ENCODE results near the gene GIPC1.

Gene GIPC1

DNA sequence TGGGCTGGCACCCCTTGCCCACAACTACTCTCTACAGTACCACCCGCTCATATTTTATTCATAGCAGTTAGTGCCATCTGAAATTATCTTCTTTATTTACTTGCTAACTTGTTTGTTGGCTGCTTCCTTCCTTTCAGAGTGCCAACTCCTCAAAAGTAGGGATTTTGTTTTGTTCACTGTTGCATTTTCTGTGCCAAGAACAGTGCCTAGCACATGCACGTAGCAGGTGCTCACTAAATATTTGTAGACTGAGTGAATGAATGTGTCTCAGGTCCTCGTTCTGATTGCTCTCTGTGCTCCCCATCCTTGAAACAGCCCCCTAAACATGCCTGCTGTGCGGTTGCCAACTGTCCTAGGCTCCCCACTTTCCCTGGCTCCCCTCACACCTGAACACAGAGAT is 1.5 kb downstream of the GIPC1 start:
- no peak for FAIRE-seq

DNA sequence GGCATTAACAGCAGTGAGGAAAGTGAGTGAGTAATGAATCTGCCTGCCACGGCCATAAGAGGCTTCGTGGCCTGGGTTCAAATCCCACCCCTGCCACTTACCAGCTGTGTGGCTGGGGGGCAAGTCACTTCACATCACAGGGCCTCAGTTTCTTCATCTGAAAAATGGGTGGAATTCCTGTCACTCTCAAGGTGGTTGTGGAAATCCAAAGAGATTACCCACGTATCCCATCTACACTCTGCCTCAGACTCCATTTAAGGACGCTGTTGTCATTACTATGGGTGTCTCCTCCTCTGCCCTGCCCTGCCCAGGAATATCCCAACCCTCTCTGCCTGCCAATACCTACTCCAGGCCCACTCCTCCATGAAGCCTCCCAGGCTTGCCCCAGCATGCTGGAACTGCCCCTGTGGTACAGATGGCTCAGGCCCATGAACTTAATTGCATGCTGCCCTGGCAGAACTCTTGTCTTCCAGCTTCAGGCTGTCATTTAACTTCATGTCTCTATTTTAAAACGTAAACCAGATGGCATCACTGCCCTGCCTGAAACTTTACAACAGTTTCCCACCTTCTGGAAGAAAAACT is 3.1 kb downstream of the GIPC1 start:
- no peak for FAIRE-seq

DNA sequence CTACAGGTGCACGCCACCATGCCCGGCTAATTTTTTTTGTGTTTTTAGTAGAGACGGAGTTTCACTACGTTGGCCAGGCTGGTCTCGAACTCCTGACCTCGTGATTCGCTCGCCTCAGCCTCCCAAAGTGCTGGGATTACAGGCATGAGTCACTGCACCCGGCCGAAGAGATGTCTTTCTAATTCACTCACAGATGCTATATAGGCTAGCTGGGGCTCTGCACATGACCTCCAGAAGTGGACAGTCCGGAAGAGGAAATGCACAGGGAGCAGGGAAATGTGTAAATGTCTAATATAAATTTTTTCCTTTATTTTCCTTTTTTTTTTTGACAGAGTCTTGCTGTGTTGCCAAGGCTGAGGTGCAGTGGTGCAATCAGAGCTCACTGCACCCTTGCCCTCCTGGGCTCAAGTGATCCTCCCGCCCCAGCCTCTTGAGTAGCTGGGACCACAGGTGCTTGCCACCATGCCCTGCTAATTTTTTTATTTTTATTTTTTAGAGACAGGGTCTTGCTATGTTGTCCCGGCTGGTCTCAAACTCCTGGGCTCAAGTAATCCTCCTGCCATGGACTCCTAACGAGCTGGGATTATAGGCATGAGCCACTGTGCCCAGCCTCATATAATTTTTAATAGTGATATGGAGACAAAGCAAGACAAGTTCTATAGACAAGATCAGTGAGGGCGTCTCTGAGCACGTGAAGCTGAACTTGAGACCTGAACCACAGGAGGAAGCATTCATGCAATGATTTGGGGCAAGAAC is 8.4 kb downstream of the GIPC1 start:
- no peak for FAIRE-seq

DNA sequence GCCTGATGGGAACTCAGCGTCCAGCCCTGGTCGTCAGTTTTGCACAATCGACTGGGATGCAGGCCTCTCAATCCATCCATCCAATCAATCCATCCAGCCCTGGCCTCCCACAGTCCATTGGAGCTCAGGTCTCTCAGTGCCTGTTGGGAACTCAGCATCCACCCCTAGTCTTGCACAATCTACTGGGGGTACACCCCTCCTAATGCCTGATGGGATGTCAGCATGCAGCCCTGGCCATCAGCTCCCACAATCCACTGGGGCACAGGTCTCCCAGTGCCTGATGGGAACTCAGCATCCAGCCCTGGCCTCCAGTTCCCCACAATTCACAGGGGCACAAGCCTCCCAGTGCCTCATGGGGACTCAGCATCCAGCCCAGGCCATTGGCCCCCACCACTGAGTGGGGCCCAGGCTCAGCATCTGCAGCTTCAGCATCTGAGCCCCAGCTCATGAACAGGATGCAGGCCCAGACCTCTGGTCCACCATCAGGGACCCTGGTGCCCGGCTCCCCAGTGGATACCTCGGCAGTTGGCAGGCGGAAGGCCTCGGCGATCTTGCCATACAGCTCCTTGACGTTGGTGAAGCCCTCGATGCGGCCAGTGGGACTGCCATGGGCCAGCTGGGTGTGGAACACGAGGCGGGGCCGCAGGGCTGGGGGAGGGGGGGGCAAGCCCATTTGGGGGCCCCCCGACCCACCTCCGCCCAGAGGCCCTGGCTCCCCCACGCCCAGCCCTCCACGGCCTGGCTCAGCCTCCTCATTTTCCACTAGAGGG is 13.6 kb downstream of the GIPC1 start:
- no peak for FAIRE-seq

DNA sequence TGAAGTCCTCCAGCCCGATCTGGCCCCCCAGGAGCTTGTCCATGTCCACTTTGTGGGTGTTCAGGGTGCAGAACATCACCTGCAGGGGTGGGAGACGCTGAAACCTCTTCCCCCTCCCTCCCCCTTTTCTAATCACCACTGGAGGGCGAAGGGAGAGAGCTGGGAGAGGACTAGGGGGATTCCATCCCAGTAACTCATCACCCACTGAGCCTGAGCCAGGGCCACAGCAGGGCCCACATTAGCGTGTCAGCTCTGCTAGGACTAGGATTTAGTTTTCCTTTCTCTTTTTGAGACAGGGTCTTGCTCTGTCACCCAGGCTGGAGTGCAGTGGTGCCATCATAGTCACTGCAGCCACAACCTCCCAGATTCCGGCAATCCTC is 15.2 kb downstream of the GIPC1 start:
- FAIRE-seq: no peak

DNA sequence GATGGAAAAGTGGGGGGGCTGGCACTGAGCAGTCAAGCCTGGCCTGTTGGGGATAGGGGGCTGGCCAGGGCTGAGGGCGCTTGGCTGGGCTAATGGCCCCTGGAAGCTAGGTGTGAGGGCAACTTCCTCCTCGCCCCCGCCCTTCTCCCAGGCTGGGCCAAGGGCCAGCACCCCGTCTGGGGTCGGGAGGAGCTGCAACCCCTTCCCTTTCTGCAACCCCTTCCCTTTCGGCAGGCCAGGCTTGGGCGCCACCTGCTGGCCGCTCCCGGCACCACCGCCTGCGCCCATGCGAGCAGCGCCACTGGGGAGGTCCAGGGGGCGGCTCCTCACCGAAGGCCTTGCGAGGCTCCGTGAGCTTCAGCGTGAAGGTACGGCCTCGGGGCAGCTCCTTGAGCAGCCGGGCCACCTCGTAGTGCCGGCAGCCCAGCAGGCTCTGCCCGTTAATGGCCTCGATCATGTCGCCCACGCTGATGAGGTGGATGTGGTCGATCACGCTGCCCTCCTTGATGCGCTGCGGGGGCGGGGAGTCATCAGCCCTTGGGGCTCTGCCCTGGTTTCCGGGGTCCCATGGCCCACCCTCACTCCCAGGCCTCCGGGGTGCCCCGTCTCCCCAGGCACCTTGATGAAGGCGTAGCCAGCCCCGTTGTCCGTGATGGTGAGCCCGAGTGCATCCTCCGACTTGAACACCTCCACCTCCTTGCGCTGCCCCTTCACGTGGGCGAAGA is 15.8 kb downstream of the GIPC1 start:
- no peak for FAIRE-seq

DNA sequence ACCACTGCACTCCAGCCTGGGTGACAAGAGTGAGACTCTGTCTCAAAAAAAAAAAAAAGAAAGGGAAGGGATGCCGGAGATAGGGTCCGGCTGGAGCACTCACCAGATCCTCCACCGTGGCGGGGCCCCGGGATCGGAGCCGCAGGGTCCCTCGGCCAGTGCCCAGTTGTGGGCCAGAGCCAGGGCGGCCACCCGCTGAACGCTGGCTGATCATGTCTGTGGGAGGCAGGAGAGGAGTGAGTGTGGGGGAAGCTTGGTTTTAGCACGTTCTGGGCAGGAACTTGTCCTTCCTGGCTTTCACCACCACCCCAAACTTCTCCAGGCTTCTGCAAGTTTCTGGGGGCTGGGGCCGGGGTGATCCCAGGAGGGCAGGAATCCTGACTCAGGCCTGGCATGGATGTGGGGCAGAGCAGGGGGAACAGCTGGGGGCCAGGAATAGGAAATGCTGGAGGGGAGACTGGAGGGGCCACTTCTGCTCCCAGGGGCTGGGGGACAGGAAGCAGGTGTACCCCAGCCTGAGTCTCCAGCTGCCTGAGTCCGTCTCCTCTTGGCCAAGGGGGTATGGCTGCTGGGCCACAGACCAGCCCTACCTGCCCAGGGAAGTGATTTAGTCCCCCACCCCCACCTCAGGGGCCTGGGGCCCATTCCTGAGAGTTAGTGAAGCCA is 16.5 kb downstream of the GIPC1 start:
- FAIRE-seq: no peak

DNA sequence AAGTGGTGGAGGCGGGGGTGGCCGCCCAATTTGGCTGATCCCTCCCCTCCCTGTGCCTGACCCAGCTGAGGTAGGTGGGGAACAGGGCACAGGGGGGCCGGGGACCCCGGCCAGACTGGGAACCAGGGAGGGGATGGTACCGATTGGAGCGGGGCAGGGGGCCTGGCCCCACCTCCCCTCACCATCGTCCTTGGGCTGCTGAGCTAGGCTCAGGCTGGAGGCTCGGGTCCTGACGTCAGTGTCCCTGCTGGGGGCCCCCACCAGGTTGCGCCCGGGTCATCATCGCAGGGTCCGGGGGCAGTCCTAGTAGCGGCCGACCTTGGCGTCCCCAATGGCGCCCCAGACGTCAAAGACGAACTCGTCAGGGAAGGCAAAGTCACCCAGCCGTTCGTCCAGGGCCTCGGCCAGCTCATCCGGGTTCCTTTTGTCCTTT is 17.8 kb downstream of the GIPC1 start:
- FAIRE-seq: no peak

DNA sequence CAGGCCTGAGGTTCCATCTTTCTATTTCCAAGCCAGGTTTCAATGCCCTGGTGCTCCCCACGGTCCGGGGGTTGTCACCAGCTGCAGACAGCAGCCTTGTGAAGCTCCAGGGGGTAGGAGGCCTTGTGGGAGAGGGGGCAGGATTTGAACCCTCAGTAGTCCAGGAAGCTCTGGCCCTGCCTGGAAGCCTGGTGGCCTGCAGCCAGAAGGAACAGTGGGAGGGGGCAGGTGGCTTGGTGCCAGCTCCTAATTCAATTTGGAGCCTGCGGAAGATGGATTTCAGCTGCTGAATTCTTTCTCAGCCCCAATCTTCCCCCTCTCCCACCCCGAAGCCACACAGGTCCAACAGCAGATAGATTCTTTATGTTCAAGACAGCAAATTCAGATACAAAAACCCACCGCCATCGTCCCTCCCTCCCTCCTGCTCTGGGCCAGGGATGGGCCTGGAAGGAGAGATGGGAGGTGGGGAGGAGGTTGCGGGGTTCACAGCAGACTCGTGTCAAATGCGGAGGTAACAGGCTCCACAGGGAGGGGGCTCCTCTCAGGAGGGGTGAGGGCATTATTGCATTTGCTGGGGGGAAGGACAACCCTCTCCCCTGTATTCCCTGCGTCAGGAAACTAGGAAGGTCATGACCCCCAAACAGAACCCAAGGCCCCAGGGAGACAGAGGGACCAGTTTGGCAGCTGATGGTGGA is 18.4 kb downstream of the GIPC1 start:
- FAIRE-seq: no peak

DNA sequence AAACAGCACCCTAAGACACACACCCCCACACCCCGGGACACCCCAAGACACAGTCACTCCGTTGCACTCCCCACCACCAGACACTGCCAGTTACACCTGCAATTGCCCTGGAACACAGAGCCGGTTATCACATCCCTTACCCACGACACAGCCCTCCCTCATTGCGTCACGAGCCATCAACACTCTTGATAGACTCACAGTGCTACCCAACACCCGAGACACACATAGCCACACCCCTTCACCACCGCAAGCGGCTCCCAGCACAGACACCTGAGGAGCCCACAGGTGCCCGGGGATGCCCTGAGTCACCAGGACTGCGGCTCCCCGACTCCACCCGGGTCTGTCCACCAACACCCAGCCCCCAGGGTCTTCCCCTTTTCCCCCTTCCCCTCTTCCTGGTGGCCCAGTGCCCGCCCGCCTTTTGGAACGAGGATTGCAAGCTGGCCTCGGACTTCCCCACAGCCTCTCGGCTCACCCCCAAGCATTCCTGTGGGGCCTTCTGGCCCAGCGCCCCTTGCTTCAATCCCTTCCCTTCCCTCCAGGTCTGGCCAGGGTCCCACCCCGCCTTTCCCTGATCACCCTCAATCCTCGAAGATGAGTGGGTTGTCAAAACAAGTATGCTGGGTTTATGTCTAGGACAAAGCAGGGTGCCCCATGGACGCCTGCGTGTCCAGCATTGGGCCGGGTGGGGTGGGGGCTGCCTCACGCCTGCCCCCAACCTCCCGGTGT is 19.1 kb downstream of the GIPC1 start:
- FAIRE-seq: no peak

DNA sequence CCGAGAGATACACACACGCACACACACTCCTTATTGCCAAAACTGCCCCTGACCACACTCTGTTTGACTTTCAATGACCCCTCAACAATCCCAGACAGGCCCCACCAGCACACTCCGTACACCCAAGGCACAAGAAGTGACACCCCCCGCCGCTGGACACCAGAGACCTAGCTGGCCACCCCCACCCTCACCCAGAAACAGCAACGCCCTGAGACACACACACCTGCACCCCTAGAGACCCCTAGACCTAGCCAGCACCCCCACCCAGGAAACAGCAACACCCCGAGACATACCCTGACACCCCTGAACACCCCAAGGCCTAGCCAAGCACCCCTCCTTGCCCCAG is 19.6 kb downstream of the GIPC1 start:
- FAIRE-seq: no peak

DNA sequence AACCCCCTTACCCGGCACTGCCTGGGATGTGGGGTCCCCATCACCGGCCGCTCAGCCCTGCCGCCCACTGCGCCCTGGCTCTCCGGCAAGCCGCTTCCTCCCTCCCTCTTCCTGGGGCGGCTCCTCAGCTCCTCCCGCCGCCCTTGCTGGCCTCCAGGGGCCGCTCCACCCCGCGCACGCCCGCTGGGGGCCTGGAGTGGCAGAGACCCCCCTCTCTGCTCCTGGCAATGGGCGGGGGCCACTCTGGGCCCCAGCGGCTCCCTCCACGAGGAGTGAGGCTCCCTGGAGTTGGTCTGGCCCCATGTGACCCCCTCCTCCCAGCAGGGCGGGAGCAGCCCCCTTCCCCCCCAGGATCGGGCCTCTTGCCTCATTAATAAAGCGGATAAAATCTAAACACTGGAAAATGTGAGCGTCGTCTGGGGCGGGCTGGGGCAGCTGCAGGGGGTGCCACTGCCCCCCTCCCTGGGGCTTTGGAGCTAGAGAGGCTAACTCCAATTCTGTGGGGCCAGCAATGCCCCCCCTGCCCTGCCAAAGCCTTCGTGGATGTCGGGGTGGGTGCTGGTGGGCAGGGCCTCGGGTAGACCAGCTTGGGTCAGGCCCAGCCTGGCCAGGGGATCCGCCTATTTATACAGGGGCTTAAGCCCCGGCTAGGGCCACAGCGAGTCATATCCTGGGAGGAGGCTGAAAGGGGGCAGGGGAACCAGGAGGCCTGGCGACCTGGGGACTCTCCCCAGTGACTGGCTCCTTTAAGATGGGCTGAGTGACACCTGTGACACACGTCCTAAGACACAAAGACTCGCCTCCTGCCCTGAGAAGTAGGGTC is 20.5 kb downstream of the GIPC1 start, which contains the start of gene PTGER1:
TSS of gene PTGER1 (minus strand) at position 104 of the 823 bp plus-strand sequence. CDS start 1,034 bp downstream, outside the sequence.
- FAIRE-seq: no peak

DNA sequence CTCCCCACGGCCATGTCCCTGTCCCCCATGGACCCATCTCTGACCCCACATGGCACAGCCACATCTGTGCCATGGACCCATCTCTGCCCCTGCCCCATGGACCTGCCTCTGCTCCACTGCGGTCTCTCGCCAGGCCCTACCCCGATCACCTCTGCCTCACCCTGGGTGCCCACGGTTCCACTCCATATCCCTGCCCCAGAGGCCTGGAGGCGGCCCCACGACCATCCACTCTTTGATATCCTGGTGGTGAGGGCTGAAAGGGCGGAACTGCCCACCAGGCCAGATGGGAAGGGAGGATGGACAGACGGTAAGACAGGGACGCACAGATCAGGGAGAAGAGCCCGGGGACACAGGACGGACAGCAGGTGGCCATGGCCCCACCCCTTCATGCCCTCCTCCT is 21.1 kb downstream of the GIPC1 start:
- FAIRE-seq: no peak

DNA sequence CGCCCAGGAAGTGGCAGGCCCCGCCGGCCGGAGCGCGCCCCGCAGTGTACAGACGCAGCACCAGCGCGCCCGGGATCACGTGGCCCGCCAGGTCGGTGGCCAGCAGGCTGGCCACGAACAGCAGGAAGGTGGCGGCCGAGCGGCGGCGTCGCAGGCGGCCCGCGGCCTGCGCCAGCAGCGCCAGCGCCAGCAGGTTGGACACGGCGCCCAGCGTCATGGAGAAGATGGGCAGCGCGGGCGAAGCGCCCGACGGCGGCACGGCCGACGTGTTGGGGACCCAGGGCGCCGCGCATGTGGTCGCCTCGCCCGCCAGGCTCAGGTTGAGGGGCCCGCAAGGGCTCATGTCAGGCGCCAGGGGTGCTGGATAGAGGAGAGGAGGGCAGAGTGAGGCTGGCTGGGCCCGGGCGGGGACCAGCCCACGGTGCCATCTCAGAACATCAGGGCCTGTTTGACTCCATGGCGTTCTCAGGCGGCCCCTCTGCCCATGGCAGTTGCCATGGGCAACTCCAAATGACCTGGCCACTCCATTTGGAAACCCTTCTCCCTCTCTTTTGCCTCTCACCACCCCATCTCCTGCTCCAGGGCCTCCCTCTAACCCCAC is 21.8 kb downstream of the GIPC1 start:
- no peak for FAIRE-seq

DNA sequence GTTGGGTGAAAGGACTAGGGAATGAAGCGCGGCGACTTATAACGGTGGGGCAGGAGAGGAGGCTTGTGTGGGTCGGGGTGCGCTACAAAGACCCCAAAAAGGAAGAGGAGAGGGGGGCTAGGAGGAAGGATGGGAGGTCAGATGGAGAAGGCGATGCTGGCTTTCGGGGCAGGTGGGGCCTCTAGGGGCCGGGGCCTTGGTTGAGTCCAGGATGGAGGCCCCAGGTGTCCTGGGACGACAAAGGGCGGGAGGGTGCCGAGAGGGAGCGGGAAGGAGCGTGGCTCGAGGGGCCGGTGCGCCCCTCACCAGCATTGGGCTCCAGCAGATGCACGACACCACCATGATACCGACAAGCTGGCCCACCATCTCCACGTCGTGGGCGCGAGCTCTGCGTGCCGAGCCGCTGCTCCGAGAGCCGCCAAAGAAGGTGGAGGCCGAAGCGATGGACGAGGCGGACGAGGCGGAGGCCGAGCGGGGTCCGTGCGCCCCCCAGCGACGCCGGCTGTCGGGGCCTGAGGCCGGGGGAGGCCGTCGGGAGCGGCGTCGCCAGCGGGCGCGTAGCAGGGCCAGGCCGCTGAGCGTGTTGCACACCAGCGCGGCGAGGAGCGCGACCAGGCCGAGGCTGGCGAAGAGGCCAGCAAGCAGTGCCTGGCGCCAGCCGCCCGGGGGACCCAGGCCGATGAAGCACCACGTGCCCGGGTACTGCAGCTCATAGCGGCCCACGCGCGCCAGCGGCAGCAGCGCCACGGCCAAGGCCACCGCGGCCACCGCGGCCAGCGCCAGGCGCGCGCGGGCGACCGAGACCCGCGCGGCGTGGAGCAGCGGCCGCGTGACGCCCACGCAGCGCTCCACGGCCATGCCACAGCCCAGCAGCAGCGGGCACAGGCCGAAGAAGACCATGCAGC is 22.6 kb downstream of the GIPC1 start:
- no peak for FAIRE-seq

DNA sequence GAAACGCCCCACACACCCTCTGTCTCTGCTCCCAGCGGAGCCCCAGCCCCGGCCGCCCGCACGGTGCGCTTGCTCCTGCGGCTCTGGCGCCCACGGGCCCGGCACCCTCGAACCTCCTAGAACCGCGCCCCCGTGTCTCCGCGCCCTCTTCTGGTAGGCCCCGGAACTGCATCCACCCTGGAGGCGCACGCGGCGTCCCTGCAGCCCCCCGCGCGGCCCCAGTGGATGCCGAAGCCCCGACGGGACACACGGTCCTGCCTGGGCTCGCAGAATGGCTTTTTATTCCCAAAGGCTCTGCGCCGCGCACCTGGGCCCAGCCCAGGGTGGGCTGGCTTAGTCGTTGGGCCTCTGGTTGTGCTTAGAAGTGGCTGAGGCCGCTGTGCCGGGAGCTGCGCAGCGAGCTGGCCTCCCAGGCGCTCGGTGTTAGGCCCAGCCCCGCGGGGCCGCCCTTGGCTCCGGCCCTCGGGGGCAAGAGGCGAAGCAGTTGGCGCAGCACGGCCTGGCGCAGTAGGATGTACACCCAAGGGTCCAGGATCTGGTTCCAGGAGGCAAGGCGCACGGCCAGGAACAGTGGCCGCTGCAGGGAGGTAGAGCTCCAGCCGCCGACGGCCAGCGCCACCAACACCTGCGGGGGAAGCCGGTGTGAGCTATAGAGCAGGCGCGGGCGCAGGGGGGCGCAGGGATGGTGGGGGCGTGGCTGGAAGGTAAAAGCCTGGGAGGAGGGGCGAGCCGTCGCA is 23.6 kb downstream of the GIPC1 start:
- FAIRE-seq: no peak

DNA sequence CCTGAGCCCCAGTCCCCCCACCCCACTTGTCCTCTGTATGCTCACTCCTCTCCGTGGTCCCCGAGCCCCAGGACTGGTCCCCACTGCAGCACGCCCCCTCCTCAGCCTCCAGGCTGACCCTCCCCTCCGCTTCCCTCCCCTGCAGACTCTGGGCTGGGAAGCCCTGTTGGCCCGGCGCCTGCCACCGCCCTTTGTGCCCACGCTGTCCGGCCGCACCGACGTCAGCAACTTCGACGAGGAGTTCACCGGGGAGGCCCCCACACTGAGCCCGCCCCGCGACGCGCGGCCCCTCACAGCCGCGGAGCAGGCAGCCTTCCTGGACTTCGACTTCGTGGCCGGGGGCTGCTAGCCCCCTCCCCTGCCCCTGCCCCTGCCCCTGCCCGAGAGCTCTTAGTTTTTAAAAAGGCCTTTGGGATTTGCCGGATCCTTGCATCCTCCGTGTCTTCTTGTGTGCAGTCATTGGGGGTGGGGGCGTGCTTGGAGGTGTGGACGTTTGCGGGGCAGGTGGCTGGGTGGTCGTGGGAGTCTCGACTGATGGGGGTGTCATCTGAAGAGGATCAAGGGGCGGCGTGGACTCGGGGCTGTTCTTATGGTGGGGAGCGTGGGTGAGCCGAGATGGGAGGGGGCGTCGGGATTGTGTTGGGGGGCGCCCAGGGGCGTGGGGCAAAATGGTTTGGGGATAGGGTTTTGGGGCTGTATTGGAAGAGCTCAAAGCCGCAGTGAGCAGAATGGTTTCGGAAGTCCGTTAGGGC is 24.3 kb downstream of the GIPC1 start:
- FAIRE-seq: no peak
